ENCODE results near the gene CASKIN2.

CASKIN2 gene

GRCh38 chr17:75548813-75549212, 33.5 kb upstream of the CASKIN2 start:
- no peak for DNase-seq (ENCODE audit: low spot score)

DNA sequence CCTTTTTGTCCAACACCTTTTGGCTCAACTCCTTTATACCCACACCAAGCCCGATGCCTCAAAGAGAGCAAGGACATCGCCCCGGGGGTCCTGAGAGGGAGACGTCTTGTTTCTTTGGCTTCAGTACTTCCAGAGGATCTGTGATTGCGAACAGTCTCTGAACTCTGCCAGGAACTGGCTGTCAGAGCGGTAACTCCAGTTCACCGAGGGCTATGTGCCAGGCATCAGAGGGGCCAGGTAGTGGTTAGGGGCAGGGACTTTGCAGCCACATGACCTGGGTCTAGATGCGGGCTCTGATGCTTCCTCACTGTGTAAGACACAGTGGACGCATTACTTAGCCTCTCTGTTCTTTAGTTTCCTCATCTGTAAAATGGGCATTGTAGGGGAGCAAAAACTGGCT, 31.8 kb upstream of the CASKIN2 start:
- DNase-seq (ENCODE audit: low spot score), result no peak

DNA sequence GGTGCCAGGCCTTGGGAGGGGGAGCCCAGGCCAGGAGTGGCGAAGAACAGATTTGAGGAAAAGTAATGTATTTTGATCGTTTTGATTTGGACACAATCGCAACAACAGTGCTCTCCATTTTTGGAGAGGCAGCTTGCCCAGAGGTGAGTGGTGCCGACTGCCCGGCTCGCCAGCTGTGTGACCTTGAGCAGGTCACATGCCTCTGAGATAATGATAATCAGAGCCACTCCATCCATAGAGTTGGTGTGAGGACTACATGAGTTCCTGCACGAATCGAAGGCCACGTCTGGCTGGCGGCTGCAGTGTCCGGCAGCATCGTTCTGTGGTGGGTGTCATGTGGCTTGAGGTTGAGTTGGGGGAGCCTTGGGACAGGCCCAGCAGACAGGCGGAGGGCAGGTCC, 30.8 kb upstream of the CASKIN2 start:
- DNase-seq (ENCODE audit: low spot score), result no peak

DNA sequence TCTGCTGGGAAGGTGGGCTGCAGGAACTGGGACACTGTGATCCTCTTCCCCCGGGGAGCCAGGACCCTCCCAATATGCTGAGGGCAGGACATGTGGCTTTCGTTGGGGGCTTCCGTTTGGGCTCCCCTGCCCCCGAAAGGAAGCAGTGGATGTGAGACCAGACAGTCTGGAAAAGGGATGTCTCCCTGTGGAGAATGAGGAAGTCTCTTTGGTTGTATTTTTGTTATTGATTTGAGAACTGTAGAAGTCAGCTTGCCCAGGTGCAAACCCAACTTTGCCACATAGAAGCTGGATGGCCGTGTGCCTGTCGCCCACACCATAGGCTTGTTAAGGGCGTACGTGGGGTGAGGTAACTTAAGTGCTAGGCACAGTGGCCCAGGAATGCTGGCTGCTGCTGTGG, 28.9 kb upstream of the CASKIN2 start:
- no peak for DNase-seq (ENCODE audit: low spot score)

GRCh38 chr17:75542728-75543336, 27.5 kb upstream of the CASKIN2 start:
- no peak for DNase-seq (ENCODE audit: low spot score)

GRCh38 chr17:75542229-75542628, 26.9 kb upstream of the CASKIN2 start:
- no peak for DNase-seq (ENCODE audit: low spot score)

DNA sequence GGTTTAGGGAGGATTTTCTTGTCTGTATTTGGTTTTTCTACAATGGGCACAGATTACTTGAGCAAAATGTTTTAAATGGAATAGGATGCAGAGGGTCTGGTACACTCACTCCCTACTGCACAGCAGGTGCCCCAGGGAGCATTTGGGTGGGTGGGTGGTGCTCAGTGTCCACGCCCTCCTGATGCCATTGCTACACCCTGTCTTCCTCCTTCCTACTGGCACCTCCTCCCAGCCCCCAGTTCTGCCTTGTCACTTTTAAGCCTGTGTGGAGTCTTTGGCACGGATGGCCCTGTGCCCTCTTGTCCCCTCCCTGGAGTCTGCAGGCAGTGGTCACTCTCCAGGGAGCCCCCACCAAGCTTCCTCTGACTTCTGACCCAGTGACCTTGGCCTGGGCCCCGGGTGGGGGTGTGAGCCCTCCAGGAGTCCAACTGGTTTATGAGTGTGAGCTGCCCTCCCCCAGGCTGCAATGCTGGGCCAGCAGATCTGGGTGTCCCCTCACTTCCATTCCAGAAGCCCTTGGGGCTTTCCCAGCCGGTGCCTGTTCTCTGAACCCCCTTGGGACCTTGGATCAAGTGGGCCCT, 25.7 kb upstream of the CASKIN2 start:
- no peak for DNase-seq (ENCODE audit: low spot score)

- no peak for DNase-seq (ENCODE audit: low spot score)
Measured at GRCh38 chr17:75539967-75540729, 24.8 kb upstream of the CASKIN2 start.

- DNase-seq (ENCODE audit: low spot score), result no peak
Measured at GRCh38 chr17:75536366-75536765, 21.0 kb upstream of the CASKIN2 start.

DNA sequence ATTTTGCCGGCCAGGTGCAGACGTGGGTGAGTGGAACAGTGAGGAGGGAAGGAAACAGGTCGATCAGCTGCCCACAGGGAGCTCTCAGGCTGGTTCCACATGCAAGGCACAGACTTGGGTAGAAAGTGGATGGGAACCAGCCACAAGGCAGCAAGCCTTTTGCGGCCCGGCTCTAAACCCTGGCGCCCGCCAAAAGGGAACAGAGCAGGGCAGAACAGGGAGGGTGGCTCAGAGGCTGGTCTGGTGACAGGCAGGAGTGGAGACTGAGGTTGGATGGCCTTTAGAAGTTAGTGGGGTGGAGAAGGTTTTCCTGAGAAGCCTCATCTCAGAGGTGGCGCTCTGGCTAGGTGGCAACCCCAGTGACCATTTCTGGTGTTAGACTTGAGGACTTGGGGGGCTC, 20.5 kb upstream of the CASKIN2 start:
- DNase-seq (ENCODE audit: low spot score), result no peak

- no peak for DNase-seq (ENCODE audit: low spot score)
Measured at GRCh38 chr17:75535119-75535537, 19.8 kb upstream of the CASKIN2 start.

- no peak for DNase-seq (ENCODE audit: low spot score)
Measured at GRCh38 chr17:75531721-75532072, 16.4 kb upstream of the CASKIN2 start.

DNA sequence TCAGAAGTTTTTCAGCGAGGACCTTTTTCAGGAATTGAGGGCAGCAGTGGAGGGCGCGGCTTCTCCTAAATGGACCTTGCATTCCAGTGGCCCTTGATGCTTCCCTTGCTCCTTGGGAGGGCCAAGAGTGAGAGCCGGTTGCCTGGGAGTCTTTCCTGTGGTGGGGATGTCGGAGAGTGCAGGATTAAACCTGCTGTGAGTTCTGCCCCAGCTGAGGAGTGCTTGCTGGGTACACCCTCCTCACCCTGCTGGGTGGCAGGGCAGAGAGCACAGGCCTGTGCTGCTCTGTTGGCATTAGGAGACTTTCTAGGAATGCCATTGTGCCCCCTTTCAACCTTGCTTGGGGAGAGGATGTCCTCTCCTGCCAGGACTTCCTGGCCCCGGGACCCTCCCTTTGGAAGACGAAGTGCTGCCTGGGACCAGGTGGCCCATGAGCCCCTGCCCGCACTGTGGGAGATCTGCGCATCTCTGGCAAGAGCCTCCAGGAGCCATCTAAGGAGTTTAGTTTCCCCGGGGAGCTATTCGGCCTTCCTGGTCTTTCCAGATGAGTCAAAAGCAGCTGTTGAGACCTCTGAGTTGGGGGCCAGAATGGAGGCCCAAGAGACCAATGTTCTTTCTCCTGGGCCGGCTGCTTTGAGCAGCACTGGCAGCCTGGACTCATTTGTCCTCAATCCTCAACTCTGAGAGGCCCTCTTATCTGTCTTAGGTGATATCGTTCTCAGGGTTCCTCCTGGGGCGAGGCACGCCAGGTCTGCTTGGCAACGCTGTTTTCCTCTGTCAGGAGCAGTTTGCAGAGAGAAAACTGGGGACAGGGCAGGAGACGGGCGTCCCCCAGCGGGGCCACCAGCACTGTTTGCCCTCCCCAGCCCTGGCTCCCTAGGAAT, 15.7 kb upstream of the CASKIN2 start:
- no peak for DNase-seq (ENCODE audit: low spot score)

GRCh38 chr17:75526555-75527270, 11.4 kb upstream of the CASKIN2 start:
- no peak for DNase-seq (ENCODE audit: low spot score)

DNA sequence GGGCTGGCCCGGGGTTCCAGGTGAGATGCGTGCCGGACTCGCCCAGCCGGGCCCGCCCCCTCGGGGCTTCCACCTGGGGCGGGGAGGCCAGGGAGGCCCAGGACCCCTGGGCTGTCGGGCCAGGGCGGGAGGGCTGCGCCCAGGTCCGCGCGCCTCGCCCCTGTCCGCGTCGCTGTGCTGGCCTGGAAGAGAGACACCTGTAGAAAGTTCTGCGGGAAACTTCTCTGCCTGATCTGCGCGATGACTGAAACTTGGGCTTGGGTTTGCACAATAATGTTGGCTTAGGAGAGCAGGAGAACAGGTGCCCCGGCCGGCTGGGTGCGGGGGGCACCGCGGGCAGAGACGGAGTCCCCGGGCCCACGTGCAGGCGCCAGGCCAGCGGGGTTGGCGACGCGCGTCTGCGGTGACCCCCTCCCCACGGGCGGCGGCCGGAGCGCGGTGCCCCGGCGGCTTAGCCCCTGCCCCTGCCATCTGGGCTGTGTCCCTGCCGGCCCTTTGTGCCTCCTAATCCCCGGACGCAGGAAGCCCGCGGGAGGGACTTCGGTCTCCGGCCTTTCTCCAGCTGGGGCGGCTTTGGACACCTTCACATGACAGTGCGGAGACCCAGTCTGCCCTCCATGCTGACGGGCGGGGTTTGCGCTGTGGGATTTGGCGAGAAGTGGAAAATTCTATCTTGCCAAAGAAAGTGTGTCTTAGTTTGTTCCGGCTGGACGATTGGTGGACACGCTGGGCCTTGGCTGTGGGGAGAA, 10.6 kb upstream of the CASKIN2 start:
- DNase-seq (ENCODE audit: low spot score), result no peak

DNA sequence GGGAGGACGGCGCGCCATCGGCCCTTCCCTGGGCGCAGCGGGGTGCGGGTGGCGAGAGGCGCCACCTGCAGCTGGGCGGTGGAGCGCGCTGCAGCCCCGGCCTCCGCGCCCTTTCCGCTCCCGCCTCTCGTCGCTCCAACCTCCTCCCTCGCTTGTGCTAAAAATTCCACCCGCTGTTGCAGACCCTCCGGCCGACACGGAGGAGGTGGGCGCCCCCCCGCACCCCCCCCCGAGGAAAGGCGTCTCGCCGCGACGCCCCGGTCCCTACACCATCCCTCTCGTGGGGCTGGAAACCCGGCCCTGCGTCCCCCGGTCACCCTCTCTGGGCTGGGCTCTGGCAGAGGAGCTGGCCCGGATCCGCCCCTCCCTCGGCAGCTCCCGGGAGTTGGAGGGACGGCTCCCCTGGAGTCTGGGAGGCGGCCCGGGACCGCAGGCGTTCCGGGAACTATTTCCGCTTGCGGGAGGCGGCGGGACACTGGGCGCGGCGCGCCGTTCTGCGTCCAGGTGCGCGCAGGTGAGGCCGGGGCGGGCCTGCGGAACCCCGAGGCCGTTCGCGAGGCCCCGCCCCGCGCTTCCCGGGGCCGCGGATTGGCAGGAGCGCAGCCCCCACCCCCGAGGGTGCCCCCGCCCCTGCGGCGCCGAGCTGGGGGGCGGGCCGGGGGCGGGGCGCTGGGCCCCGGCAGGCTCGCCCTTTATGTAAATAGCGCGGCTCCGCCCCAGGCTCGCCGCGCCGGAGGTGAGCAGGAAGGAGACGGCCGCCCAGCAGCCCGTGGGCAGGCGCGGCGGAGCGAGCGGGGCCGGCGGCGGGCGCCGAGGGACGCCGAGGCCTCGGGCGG, 9.9 kb upstream of the CASKIN2 start, which contains the start of gene LLGL2:
LLGL2 (plus strand) TSS at position 728 of the 836 bp plus-strand sequence. CDS start 17,730 bp downstream, outside the sequence.
- peak; percentile 74 for DNase-seq (ENCODE audit: low spot score)

DNA sequence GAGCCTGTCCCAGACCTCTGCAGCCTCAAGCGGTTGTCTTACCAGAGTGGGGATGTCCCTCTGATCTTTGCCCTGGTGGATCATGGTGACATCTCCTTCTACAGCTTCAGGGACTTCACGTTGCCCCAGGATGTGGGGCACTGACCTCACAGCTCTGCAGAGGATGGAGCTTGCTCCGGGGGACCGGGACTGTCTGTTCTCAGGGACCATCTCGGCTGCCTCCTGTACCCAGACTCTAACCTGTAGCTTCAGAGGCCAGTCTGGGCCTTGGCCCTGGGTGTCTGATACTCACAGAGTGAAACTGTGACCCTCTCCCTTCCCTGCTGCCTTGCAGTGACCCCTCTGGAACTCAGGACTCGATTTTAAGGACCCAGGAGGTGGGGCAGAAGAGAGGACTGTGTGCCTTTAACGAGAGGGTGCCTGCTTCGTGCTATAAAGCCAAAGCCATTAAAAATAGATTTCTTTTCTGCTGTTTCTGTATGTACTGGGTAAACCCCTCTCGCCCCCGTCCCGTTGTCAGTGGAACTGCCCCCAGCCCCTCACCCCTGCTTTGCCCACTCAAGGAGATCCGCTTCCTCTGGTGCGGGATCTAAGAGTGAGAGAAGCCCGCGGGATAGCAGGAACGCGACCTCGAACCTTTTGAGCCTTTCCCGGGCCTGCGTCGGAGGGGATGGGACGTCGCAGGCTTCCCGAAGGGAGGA, 9.1 kb upstream of the CASKIN2 start:
- no peak for DNase-seq (ENCODE audit: low spot score)

DNA sequence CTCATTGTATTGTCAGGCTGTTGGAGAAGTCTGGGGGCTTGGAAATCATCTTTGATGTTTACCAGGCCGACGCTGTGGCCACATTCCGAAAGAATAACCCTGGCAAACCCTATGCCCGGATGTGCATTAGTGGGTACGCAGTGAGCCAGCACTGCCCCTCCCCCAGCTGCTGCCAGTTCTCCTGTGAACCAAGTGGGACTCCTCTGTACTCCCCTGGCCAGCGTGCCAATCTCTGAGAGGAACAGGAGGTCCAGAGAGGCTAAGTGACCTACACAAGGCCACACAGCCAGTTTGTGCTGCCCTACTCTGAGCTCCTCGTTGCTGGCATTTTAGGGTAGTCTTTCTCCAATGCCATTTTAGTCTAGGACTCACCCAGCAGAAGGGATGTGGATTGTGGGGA, 8.3 kb upstream of the CASKIN2 start:
- DNase-seq (ENCODE audit: low spot score), result no peak

GRCh38 chr17:75521951-75522727, 6.8 kb upstream of the CASKIN2 start:
- DNase-seq (ENCODE audit: low spot score), result no peak

Measured in GM03348 (cell line).